GM12878 (cell line): Measurements from ENCODE around the gene COL6A3. TPM values are rescaled to one million over a fixed set of nuclear protein-coding genes. Genes with fewer than 3 reads are reported as not detected.

Experiments used
- ATAC-seq: fragments of 200-7000 bp; cut with Tn5 transposase; 3 replicates; pipeline ENCODE4 v1.9.1; 2020; ENCODE audit warnings: mild to moderate bottlenecking, moderate library complexity
- BruUV-seq: library from RNA; stranded (reverse); fragments of 400-500 nt; replicated peaks from 2 replicates; lab custom pipeline; 2021; lab: Mats Ljungman, UMichigan
- CTCF ChIA-PET: fragments of 300-600 bp; sonication (Branson Sonifier 250); formaldehyde crosslinking; extraction: SDS; loops from one replicate; lab custom pipeline; 2021; ENCODE audit warnings: inconsistent platforms; lab: Yijun Ruan, JAX
- POLR2A ChIA-PET: fragments of 350-600 bp; formaldehyde crosslinking; extraction: SDS; loops from one replicate; lab custom pipeline; 2021; ENCODE audit warnings: inconsistent platforms; lab: Charles Lee
- RAD21 ChIA-PET: fragments of 300-600 bp; sonication (Branson Sonifier 250); formaldehyde crosslinking; loops from one replicate; lab custom pipeline; 2023; ENCODE audit warnings: antibody characterized with exemption; ENCODE audit not compliant: unreplicated experiment; lab: Charles Lee
- SMC1A ChIA-PET: fragments of 300-600 bp; sonication (Branson Sonifier 250); formaldehyde crosslinking; loops from one replicate; lab custom pipeline; 2023; ENCODE audit not compliant: unreplicated experiment, uncharacterized antibody; lab: Charles Lee
- DNase-seq: peaks from one replicate; pipeline ENCODE4 v3.0.0-alpha.2; 2011; ENCODE audit warnings: low read depth, low spot score
- FAIRE-seq: peaks from 3 replicates; lab custom pipeline; 2011; peaks lifted over from hg19 to GRCh38; lab: Jason Lieb, UNC
- H2AFZ ChIP-seq: 2 replicates; pipeline ENCODE4 v1.6.0; 2011; ENCODE audit warnings: low read depth, low read length, control low read depth; ENCODE audit not compliant: control insufficient read depth
- H3K27ac ChIP-seq: 2 replicates; pipeline ENCODE4 v1.5.1; 2011; ENCODE audit warnings: control low read depth; ENCODE audit not compliant: control insufficient read depth, insufficient read depth
- H3K27me3 ChIP-seq, 2 experiments: replicated peaks in 1 of 2; 2 replicates each; pipeline versions ENCODE4 v1.6.0 to v1.6.1; 2011; ENCODE audit warnings: low read length in 1 of 2; ENCODE audit not compliant: control insufficient read depth in 2 of 2, insufficient read depth in 2 of 2
- H3K36me3 ChIP-seq, 2 experiments: 2 replicates each; pipeline ENCODE4 v1.5.1; 2011; ENCODE audit warnings: low read length in 1 of 2; ENCODE audit not compliant: control insufficient read depth in 2 of 2, insufficient read depth in 2 of 2
- H3K4me1 ChIP-seq: 2 replicates; pipeline ENCODE4 v1.6.1; 2011; ENCODE audit warnings: mild to moderate bottlenecking, low read length, moderate library complexity, mixed read lengths; ENCODE audit not compliant: control insufficient read depth, insufficient read depth
- H3K4me2 ChIP-seq: 2 replicates; pipeline ENCODE4 v1.6.0; 2011; ENCODE audit warnings: control low read depth; ENCODE audit not compliant: control insufficient read depth, insufficient read depth
- H3K4me3 ChIP-seq: fragments of 200-600 bp; sonication (generic); 2 replicates; pipeline ENCODE4 v1.5.1; 2016
- H3K79me2 ChIP-seq: 2 replicates; pipeline ENCODE4 v1.6.0; 2011; ENCODE audit warnings: low read length; ENCODE audit not compliant: control insufficient read depth, insufficient read depth
- H3K9ac ChIP-seq: 2 replicates; pipeline ENCODE4 v1.8.0; 2011; ENCODE audit warnings: low read length, control low read depth, mixed read lengths; ENCODE audit not compliant: control insufficient read depth, insufficient read depth
- H3K9me3 ChIP-seq: replicated peaks from 3 replicates; pipeline ENCODE4 v1.5.1; 2011; ENCODE audit warnings: mild to moderate bottlenecking, low read length; ENCODE audit not compliant: control insufficient read depth, insufficient read depth
- H4K20me1 ChIP-seq: 2 replicates; pipeline ENCODE4 v1.6.0; 2011; ENCODE audit not compliant: control insufficient read depth, insufficient read depth
- EGR1 ChIP-seq, 2 experiments: IDR thresholded peaks; 1 replicate in 1 of 2; 2 replicates in 1 of 2; pipeline ENCODE4 v1.6.1; 2011 to 2012; ENCODE audit warnings: low read depth in 2 of 2, low read length in 2 of 2, borderline replicate concordance in 1 of 2, mild to moderate bottlenecking in 1 of 2, moderate library complexity in 1 of 2
- IRF4 ChIP-seq: IDR thresholded peaks from 2 replicates; pipeline ENCODE4 v1.6.1; 2011; ENCODE audit warnings: low read depth, low read length
- KAT2A ChIP-seq: conservative IDR thresholded peaks from 2 replicates; pipeline ENCODE4 v1.6.1; 2011; ENCODE audit warnings: low read depth, low read length; ENCODE audit not compliant: control insufficient read depth
- MXI1 ChIP-seq: fragments of 150-350 bp; IDR thresholded peaks from 2 replicates; pipeline ENCODE4 v1.6.1; 2011; ENCODE audit warnings: low read depth, mild to moderate bottlenecking, inconsistent platforms, low read length, improper control_type of control experiment
- PAX8 ChIP-seq: fragments of 450-650 bp; IDR thresholded peaks from 2 replicates; pipeline ENCODE4 v1.6.1; 2017; ENCODE audit warnings: mild to moderate bottlenecking, moderate library complexity
- PBX3 ChIP-seq: IDR thresholded peaks from 2 replicates; pipeline ENCODE4 v1.6.1; 2011; ENCODE audit warnings: mild to moderate bottlenecking, low read depth, low read length, moderate library complexity; ENCODE audit not compliant: insufficient replicate concordance
- POLR2AphosphoS2 ChIP-seq: IDR thresholded peaks from 2 replicates; pipeline ENCODE4 v1.6.1; 2011; ENCODE audit warnings: low read depth, mild to moderate bottlenecking, low read length, improper control_type of control experiment, moderate library complexity
- WGBS: methylation state at CpG from one replicate; pipeline ENCODE4 v1.1.6; 2016; ENCODE audit warnings: low lambda C conversion rate; ENCODE audit not compliant: insufficient replicate concordance, insufficient coverage; ENCODE audit errors: missing lambda C conversion rate; 5-methylcytosine and 5-hydroxymethylcytosine counted together
- in situ Hi-C: fragments of 300-500 bp; cut with MboI; formaldehyde crosslinking; loops from 9 replicates; pipeline ENCODE4 v1.14.3; 2018; ENCODE audit warnings: mixed read lengths
- intact Hi-C: fragments of 100-400 bp; cut with micrococcal nuclease; formaldehyde crosslinking; loops from one replicate; pipeline ENCODE4 v1.14.2; 2022; ENCODE audit not compliant: unreplicated experiment
- polyA plus RNA-seq, 11 experiments: library from polyadenylated mRNA; depleted of rRNA in 4 of 11; unstranded in 6 of 11; stranded (reverse) in 5 of 11; fragments of >200 nt; fragmentation: Nextera tagmentation in 4 of 11; fragmentation: Illumina TruSeq in 1 of 11; extraction: Ambion mirVana in 4 of 11; extraction: Trizol in 1 of 11; gene quantifications; 1 replicate in 1 of 11; 2 replicates in 10 of 11; pipeline versions ENCODE4 v1.2.1 to v1.2.3, GENCODE V29; 2011 to 2016; ENCODE audit warnings: inconsistent platforms in 2 of 11, missing spikeins in 2 of 11, low read depth in 1 of 11
- total RNA-seq, 4 experiments: library from RNA; depleted of rRNA in 3 of 4; stranded (reverse); fragments of >200 nt in 3 of 4; fragmentation: Illumina TruSeq in 1 of 4; extraction: Trizol in 1 of 4; gene quantifications; 2 replicates each; pipeline versions ENCODE4 v1.2.1 to v1.2.3, GENCODE V29; 2013 to 2021
- TF ChIP-seq, protein P1 (sequence below): IDR thresholded peaks from 2 replicates; pipeline ENCODE4 v1.6.1; 2012; ENCODE audit warnings: improper control_type of control experiment, low read depth, low read length; ENCODE audit not compliant: insufficient replicate concordance

Gene COL6A3
- total and polyA plus RNA-seq, 10 of the 15 experiments (the other 5 are each of a cell fraction or from before 2014, with no cell fraction given) = 0.01 to 0.51 (median 0.09) TPM; not detected in 4

DNA sequence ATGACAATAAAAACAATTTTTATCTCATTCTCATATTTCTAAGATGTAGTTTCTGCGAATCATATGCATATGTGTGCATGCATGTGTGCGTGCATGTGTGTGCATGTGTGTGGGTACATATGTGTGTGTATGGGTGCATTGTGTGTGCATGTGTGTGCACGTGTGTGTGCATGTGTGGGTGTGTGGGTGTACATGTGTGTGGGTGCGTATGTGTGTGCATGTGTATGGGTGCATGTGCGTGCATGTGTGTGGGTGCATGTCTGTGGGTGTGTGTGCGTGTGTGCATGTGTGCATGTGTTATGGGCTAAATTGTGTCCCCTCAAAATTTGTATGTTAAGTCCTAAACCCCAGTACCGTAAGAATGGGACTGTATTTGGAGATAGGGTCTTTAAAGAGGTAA is 49.3 kb downstream of the COL6A3 start:
- no peak for ATAC-seq
- Histone ChIP-seq H3K27ac (no peak overlapping the region), H3K9ac (no peak overlapping the region), H3K36me3 (no peaks in the 10 kb centered on the region), H2AFZ (no peak overlapping the region), H3K4me3 (no peak overlapping the region), H3K4me1 (no peaks in the 10 kb centered on the region), H3K27me3 (peaks cover 3 to 7% of the 10 kb centered on the region in 2 experiments; a peak in 3 of 4 replicates), H3K9me3 (no peaks in the 10 kb centered on the region), H4K20me1 (no peaks in the 10 kb centered on the region), H3K4me2 (no peak overlapping the region), H3K79me2 (no peaks in the 10 kb centered on the region)
- no TSS peak for BruUV-seq
- no peak for FAIRE-seq
- DNase-seq = no peak
- intact Hi-C loops = no loop called here
- RAD21 ChIA-PET = no interaction called here
- SMC1A ChIA-PET = no interaction called here
- CTCF ChIA-PET = no interaction called here
- TF ChIP-seq MXI1 = no peak
- no peak for TF ChIP-seq PBX3
- POLR2A ChIA-PET = no interaction called here
- in situ Hi-C loops = no loop called here
- 46% methylated on average over 7 of the region's 7 CpGs for WGBS

- Histone ChIP-seq H3K79me2 (no peaks in the 10 kb centered on the region), H3K9me3 (no peaks in the 10 kb centered on the region), H3K27me3 (peaks cover 8 to 11% of the 10 kb centered on the region in 2 experiments), H3K27ac (no peak overlapping the region), H2AFZ (no peak overlapping the region), H3K4me3 (no peak overlapping the region), H4K20me1 (no peaks in the 10 kb centered on the region), H3K4me1 (no peaks in the 10 kb centered on the region), H3K36me3 (no peaks in the 10 kb centered on the region), H3K4me2 (no peak overlapping the region), H3K9ac (no peak overlapping the region)
- ChIA-PET SMC1A (no interaction called here), CTCF (no interaction called here), RAD21 (no interaction called here), POLR2A (no interaction called here)
- 31% methylated on average over 22 of the region's 22 CpGs for WGBS
- no peak for ATAC-seq
- in situ Hi-C loops (no loop called here), intact Hi-C loops (no loop called here)
- no peak for FAIRE-seq
- no peak for DNase-seq
- no TSS peak for BruUV-seq
- TF ChIP-seq KAT2A (no peak), EGR1 (IDR thresholded peaks at IDR 0.05; ENCODE audit: borderline replicate concordance in 1 of 2, low read depth in 2 of 2, low read length in 2 of 2) (no peak), POLR2AphosphoS2 (no peak), IRF4 (no peak), PAX8 (no peak)
- TF ChIP-seq, protein P1, sequence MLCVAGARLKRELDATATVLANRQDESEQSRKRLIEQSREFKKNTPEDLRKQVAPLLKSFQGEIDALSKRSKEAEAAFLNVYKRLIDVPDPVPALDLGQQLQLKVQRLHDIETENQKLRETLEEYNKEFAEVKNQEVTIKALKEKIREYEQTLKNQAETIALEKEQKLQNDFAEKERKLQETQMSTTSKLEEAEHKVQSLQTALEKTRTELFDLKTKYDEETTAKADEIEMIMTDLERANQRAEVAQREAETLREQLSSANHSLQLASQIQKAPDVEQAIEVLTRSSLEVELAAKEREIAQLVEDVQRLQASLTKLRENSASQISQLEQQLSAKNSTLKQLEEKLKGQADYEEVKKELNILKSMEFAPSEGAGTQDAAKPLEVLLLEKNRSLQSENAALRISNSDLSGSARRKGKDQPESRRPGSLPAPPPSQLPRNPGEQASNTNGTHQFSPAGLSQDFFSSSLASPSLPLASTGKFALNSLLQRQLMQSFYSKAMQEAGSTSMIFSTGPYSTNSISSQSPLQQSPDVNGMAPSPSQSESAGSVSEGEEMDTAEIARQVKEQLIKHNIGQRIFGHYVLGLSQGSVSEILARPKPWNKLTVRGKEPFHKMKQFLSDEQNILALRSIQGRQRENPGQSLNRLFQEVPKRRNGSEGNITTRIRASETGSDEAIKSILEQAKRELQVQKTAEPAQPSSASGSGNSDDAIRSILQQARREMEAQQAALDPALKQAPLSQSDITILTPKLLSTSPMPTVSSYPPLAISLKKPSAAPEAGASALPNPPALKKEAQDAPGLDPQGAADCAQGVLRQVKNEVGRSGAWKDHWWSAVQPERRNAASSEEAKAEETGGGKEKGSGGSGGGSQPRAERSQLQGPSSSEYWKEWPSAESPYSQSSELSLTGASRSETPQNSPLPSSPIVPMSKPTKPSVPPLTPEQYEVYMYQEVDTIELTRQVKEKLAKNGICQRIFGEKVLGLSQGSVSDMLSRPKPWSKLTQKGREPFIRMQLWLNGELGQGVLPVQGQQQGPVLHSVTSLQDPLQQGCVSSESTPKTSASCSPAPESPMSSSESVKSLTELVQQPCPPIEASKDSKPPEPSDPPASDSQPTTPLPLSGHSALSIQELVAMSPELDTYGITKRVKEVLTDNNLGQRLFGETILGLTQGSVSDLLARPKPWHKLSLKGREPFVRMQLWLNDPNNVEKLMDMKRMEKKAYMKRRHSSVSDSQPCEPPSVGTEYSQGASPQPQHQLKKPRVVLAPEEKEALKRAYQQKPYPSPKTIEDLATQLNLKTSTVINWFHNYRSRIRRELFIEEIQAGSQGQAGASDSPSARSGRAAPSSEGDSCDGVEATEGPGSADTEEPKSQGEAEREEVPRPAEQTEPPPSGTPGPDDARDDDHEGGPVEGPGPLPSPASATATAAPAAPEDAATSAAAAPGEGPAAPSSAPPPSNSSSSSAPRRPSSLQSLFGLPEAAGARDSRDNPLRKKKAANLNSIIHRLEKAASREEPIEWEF = no peak
These were observed 52.6 kb downstream of the COL6A3 start for GRCh38 chr2:237361194-237362004.
